GM12878 (cell line): Measurements from ENCODE around the gene AQP11. TPM values are rescaled to one million over a fixed set of nuclear protein-coding genes. Genes with fewer than 3 reads are reported as not detected.

Experiments used
- ATAC-seq: fragments of 200-7000 bp; cut with Tn5 transposase; 3 replicates; pipeline ENCODE4 v1.9.1; 2020; ENCODE audit warnings: mild to moderate bottlenecking, moderate library complexity
- BruUV-seq: library from RNA; stranded (reverse); fragments of 400-500 nt; replicated peaks from 2 replicates; lab custom pipeline; 2021; lab: Mats Ljungman, UMichigan
- CTCF ChIA-PET: fragments of 300-600 bp; sonication (Branson Sonifier 250); formaldehyde crosslinking; extraction: SDS; loops from one replicate; lab custom pipeline; 2021; ENCODE audit warnings: inconsistent platforms; lab: Yijun Ruan, JAX
- POLR2A ChIA-PET: fragments of 350-600 bp; formaldehyde crosslinking; extraction: SDS; loops from one replicate; lab custom pipeline; 2021; ENCODE audit warnings: inconsistent platforms; lab: Charles Lee
- RAD21 ChIA-PET: fragments of 300-600 bp; sonication (Branson Sonifier 250); formaldehyde crosslinking; loops from one replicate; lab custom pipeline; 2023; ENCODE audit warnings: antibody characterized with exemption; ENCODE audit not compliant: unreplicated experiment; lab: Charles Lee
- SMC1A ChIA-PET: fragments of 300-600 bp; sonication (Branson Sonifier 250); formaldehyde crosslinking; loops from one replicate; lab custom pipeline; 2023; ENCODE audit not compliant: unreplicated experiment, uncharacterized antibody; lab: Charles Lee
- DNase-seq: peaks from one replicate; pipeline ENCODE4 v3.0.0-alpha.2; 2011; ENCODE audit warnings: low read depth, low spot score
- FAIRE-seq: peaks from 3 replicates; lab custom pipeline; 2011; peaks lifted over from hg19 to GRCh38; lab: Jason Lieb, UNC
- H2AFZ ChIP-seq: 2 replicates; pipeline ENCODE4 v1.6.0; 2011; ENCODE audit warnings: low read depth, low read length, control low read depth; ENCODE audit not compliant: control insufficient read depth
- H3K27ac ChIP-seq: 2 replicates; pipeline ENCODE4 v1.5.1; 2011; ENCODE audit warnings: control low read depth; ENCODE audit not compliant: control insufficient read depth, insufficient read depth
- H3K27me3 ChIP-seq, 2 experiments: replicated peaks in 1 of 2; 2 replicates each; pipeline versions ENCODE4 v1.6.0 to v1.6.1; 2011; ENCODE audit warnings: low read length in 1 of 2; ENCODE audit not compliant: control insufficient read depth in 2 of 2, insufficient read depth in 2 of 2
- H3K36me3 ChIP-seq, 2 experiments: 2 replicates each; pipeline ENCODE4 v1.5.1; 2011; ENCODE audit warnings: low read length in 1 of 2; ENCODE audit not compliant: control insufficient read depth in 2 of 2, insufficient read depth in 2 of 2
- H3K4me1 ChIP-seq: 2 replicates; pipeline ENCODE4 v1.6.1; 2011; ENCODE audit warnings: mild to moderate bottlenecking, low read length, moderate library complexity, mixed read lengths; ENCODE audit not compliant: control insufficient read depth, insufficient read depth
- H3K4me2 ChIP-seq: 2 replicates; pipeline ENCODE4 v1.6.0; 2011; ENCODE audit warnings: control low read depth; ENCODE audit not compliant: control insufficient read depth, insufficient read depth
- H3K4me3 ChIP-seq: fragments of 200-600 bp; sonication (generic); 2 replicates; pipeline ENCODE4 v1.5.1; 2016
- H3K79me2 ChIP-seq: 2 replicates; pipeline ENCODE4 v1.6.0; 2011; ENCODE audit warnings: low read length; ENCODE audit not compliant: control insufficient read depth, insufficient read depth
- H3K9ac ChIP-seq: 2 replicates; pipeline ENCODE4 v1.8.0; 2011; ENCODE audit warnings: low read length, control low read depth, mixed read lengths; ENCODE audit not compliant: control insufficient read depth, insufficient read depth
- H3K9me3 ChIP-seq: replicated peaks from 3 replicates; pipeline ENCODE4 v1.5.1; 2011; ENCODE audit warnings: mild to moderate bottlenecking, low read length; ENCODE audit not compliant: control insufficient read depth, insufficient read depth
- H4K20me1 ChIP-seq: 2 replicates; pipeline ENCODE4 v1.6.0; 2011; ENCODE audit not compliant: control insufficient read depth, insufficient read depth
- E2F8 ChIP-seq: fragments of 450-650 bp; IDR thresholded peaks from 2 replicates; pipeline ENCODE4 v1.6.1; 2018; ENCODE audit warnings: mild to moderate bottlenecking, low read depth, moderate library complexity; ENCODE audit not compliant: partially characterized antibody
- EZH2 ChIP-seq: IDR thresholded peaks from 2 replicates; pipeline ENCODE4 v1.6.1; 2012; ENCODE audit warnings: low read depth, mild to moderate bottlenecking, control low read depth, inconsistent platforms, low read length, borderline replicate concordance; ENCODE audit not compliant: control insufficient read depth
- HDGF ChIP-seq: fragments of 450-650 bp; IDR thresholded peaks from 2 replicates; pipeline ENCODE4 v1.6.1; 2016; ENCODE audit warnings: antibody characterized with exemption
- IKZF1 ChIP-seq: fragments of 450-650 bp; conservative IDR thresholded peaks from 2 replicates; pipeline ENCODE4 v1.6.1; 2017; ENCODE audit warnings: antibody characterized with exemption, mild to moderate bottlenecking
- KAT2A ChIP-seq: conservative IDR thresholded peaks from 2 replicates; pipeline ENCODE4 v1.6.1; 2011; ENCODE audit warnings: low read depth, low read length; ENCODE audit not compliant: control insufficient read depth
- POU2F2 ChIP-seq: IDR thresholded peaks from 3 replicates; pipeline ENCODE4 v1.6.1; 2011; ENCODE audit warnings: low read depth, mild to moderate bottlenecking, low read length, borderline replicate concordance
- RAD21 ChIP-seq: IDR thresholded peaks from 2 replicates; pipeline ENCODE4 v1.6.1; 2011; ENCODE audit warnings: mild to moderate bottlenecking, low read depth, low read length, moderate library complexity; ENCODE audit not compliant: insufficient read depth
- SREBF2 ChIP-seq: IDR thresholded peaks from 2 replicates; pipeline ENCODE4 v1.6.1; 2012; ENCODE audit warnings: mild to moderate bottlenecking, low read length
- WGBS: methylation state at CpG from one replicate; pipeline ENCODE4 v1.1.6; 2016; ENCODE audit warnings: low lambda C conversion rate; ENCODE audit not compliant: insufficient replicate concordance, insufficient coverage; ENCODE audit errors: missing lambda C conversion rate; 5-methylcytosine and 5-hydroxymethylcytosine counted together
- in situ Hi-C: fragments of 300-500 bp; cut with MboI; formaldehyde crosslinking; loops from 9 replicates; pipeline ENCODE4 v1.14.3; 2018; ENCODE audit warnings: mixed read lengths
- intact Hi-C: fragments of 100-400 bp; cut with micrococcal nuclease; formaldehyde crosslinking; loops from one replicate; pipeline ENCODE4 v1.14.2; 2022; ENCODE audit not compliant: unreplicated experiment
- polyA plus RNA-seq, 11 experiments: library from polyadenylated mRNA; depleted of rRNA in 4 of 11; unstranded in 6 of 11; stranded (reverse) in 5 of 11; fragments of >200 nt; fragmentation: Nextera tagmentation in 4 of 11; fragmentation: Illumina TruSeq in 1 of 11; extraction: Ambion mirVana in 4 of 11; extraction: Trizol in 1 of 11; gene quantifications; 1 replicate in 1 of 11; 2 replicates in 10 of 11; pipeline versions ENCODE4 v1.2.1 to v1.2.3, GENCODE V29; 2011 to 2016; ENCODE audit warnings: inconsistent platforms in 2 of 11, missing spikeins in 2 of 11, low read depth in 1 of 11
- total RNA-seq, 4 experiments: library from RNA; depleted of rRNA in 3 of 4; stranded (reverse); fragments of >200 nt in 3 of 4; fragmentation: Illumina TruSeq in 1 of 4; extraction: Trizol in 1 of 4; gene quantifications; 2 replicates each; pipeline versions ENCODE4 v1.2.1 to v1.2.3, GENCODE V29; 2013 to 2021
- TF ChIP-seq, protein P1 (sequence below): IDR thresholded peaks from 2 replicates; pipeline ENCODE4 v1.6.1; 2012; ENCODE audit warnings: low read depth, low read length, improper control_type of control experiment

Gene AQP11
- total and polyA plus RNA-seq, 10 of the 15 experiments (the other 5 are each of a cell fraction or from before 2014, with no cell fraction given): 0.14 to 2.1 (median 0.54) TPM

DNA sequence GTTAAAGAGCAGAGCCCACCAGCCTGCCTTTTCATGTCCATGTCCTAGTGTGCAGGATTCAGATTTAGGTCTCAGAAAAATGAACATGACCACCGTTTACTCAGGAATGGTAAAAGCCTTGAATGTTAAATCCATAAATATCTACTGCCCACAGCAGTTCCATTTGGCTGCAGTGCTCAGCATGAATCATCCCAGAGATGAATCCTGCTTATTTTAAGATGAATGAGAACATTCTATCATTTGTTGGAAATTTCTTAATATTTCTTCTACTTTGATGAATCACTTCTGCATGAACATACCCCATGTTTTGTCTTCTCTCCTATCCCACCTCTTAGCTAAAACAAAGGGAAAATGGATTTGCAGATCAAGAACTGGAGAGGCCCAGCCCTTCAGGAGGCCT lies 47.5 kb upstream of the AQP11 start:
- Histone ChIP-seq H3K4me3 (no peak overlapping the region), H4K20me1 (no peaks in the 10 kb centered on the region), H3K36me3 (no peaks in the 10 kb centered on the region), H3K79me2 (no peaks in the 10 kb centered on the region), H3K9ac (no peak overlapping the region), H3K4me2 (no peak overlapping the region), H3K27me3 (no peaks in the 10 kb centered on the region; a peak in 2 of 4 replicates), H3K4me1 (no peaks in the 10 kb centered on the region), H3K27ac (no peak overlapping the region), H2AFZ (no peak overlapping the region), H3K9me3 (no peaks in the 10 kb centered on the region)
- DNase-seq (no peak), FAIRE-seq (no peak), ATAC-seq (no peak)
- in situ Hi-C loops: no loop called here
- intact Hi-C loops: no loop called here
- SMC1A ChIA-PET: interaction anchor here (1.8 kb wide), 1 partner anchor 67 kb away, joined by 4 read pairs; no protein-coding TSS in a partner anchor
- RAD21 ChIA-PET: no interaction called here
- CTCF ChIA-PET: interaction anchor here (0.7 kb wide), 1 partner anchor 984 kb away, joined by 3 read pairs; no protein-coding TSS in a partner anchor
- BruUV-seq: no TSS peak
- POLR2A ChIA-PET: interaction anchor here (0.6 kb wide), 1 partner anchor 60 kb away, joined by 3 read pairs; no protein-coding TSS in a partner anchor
- 0% methylated on average over 1 of the region's 1 CpG for WGBS
- TF ChIP-seq KAT2A (no peak), HDGF (no peak), E2F8 (no peak), POU2F2 (no peak), SREBF2 (no peak), EZH2 (no peak), IKZF1 (no peak), RAD21 (no peak)
- TF ChIP-seq, protein P1, sequence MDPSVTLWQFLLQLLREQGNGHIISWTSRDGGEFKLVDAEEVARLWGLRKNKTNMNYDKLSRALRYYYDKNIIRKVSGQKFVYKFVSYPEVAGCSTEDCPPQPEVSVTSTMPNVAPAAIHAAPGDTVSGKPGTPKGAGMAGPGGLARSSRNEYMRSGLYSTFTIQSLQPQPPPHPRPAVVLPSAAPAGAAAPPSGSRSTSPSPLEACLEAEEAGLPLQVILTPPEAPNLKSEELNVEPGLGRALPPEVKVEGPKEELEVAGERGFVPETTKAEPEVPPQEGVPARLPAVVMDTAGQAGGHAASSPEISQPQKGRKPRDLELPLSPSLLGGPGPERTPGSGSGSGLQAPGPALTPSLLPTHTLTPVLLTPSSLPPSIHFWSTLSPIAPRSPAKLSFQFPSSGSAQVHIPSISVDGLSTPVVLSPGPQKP: no peak
